Spleen (tissue), 11 donors: Measurements from ENCODE around the gene DTX4. TPM values are rescaled to one million over a fixed set of nuclear protein-coding genes. Genes with fewer than 3 reads are reported as not detected.
A peak's percentile ranks its signal among the peaks of the same experiment; 100 is the strongest.

Source experiments
- DNase-seq: peaks from one replicate; pipeline ENCODE4 v3.0.0-alpha.2; 2020
- H3K27ac ChIP-seq, 8 donors: fragments of 200-600 bp; sonication (generic) in 7 of 8; 1 replicate in 4 of 8; 2 replicates in 4 of 8; pipeline versions ENCODE4 v1.5.0 to v1.8.0; 2016 to 2021; ENCODE audit warnings: inconsistent platforms in 4 of 8, mild to moderate bottlenecking in 4 of 8, moderate library complexity in 1 of 8
- H3K27me3 ChIP-seq, 7 donors: fragments of 200-600 bp; sonication (generic) in 6 of 7; replicated peaks in 1 of 7; 1 replicate in 4 of 7; 2 replicates in 3 of 7; pipeline versions ENCODE4 v1.5.0 to v1.8.0; 2016 to 2021; ENCODE audit warnings: inconsistent platforms in 3 of 7, mild to moderate bottlenecking in 1 of 7
- H3K36me3 ChIP-seq, 6 donors: fragments of 200-600 bp; sonication (generic) in 5 of 6; 1 replicate in 4 of 6; 2 replicates in 2 of 6; pipeline versions ENCODE4 v1.5.0 to v1.8.0; 2016 to 2021; ENCODE audit warnings: inconsistent platforms in 2 of 6
- H3K4me1 ChIP-seq, 6 donors: fragments of 200-600 bp; sonication (generic) in 5 of 6; 1 replicate in 3 of 6; 2 replicates in 3 of 6; pipeline versions ENCODE4 v1.5.0 to v1.8.0; 2016 to 2021; ENCODE audit warnings: inconsistent platforms in 3 of 6
- H3K4me3 ChIP-seq, 8 donors: fragments of 200-600 bp; sonication (generic) in 7 of 8; 1 replicate in 4 of 8; 2 replicates in 4 of 8; pipeline versions ENCODE4 v1.5.0 to v1.8.0; 2016 to 2021; ENCODE audit warnings: inconsistent platforms in 4 of 8, mild to moderate bottlenecking in 4 of 8, moderate library complexity in 2 of 8
- H3K9me3 ChIP-seq, 8 donors: fragments of 200-600 bp; sonication (generic) in 7 of 8; 1 replicate in 4 of 8; 2 replicates in 4 of 8; pipeline versions ENCODE4 v1.5.0 to v1.8.0; 2016 to 2021; ENCODE audit warnings: inconsistent platforms in 4 of 8
- POLR2A ChIP-seq, 3 donors: fragments of 450-650 bp; IDR thresholded peaks; one replicate each; pipeline ENCODE4 v1.5.1; 2017; ENCODE audit warnings: antibody characterized with exemption in 3 of 3, mild to moderate bottlenecking in 1 of 3
- POLR2AphosphoS5 ChIP-seq, 3 donors: sonication (generic); formaldehyde crosslinking; IDR thresholded peaks; one replicate each; pipeline ENCODE4 v1.5.1; 2017; ENCODE audit warnings: antibody characterized with exemption in 3 of 3
- WGBS, 5 donors: extraction: QIAGEN DNeasy Blood & Tissue Kit in 3 of 5; methylation state at CpG; one replicate each; pipeline versions ENCODE4 v1.1.5 to v1.1.7; 2013 to 2018; 5-methylcytosine and 5-hydroxymethylcytosine counted together
- intact Hi-C: fragments of 100-400 bp; cut with DNase I; formaldehyde crosslinking; loops from one replicate; pipeline ENCODE4 v1.15.0; 2023; ENCODE audit warnings: low total_unique reads
- polyA plus RNA-seq, 3 donors: library from polyadenylated mRNA; stranded (reverse); fragments of 200-250 nt; gene quantifications; one replicate each; pipeline ENCODE4 v1.2.1, GENCODE V29; 2013
- total RNA-seq, 7 donors: library from RNA; depleted of rRNA in 3 of 7; stranded (reverse); fragments of >200 nt in 3 of 7; fragmentation: NEBNext Ultra II Directional in 4 of 7; extraction: Animal tissue kit (Norgen Biotek cat#: 25700) in 4 of 7; gene quantifications; one replicate each; pipeline versions ENCODE4 v1.1.0 to v1.2.1, GENCODE V29; 2016 to 2021
- TF ChIP-seq, protein P1 (sequence below), 11 experiments: fragments of 200-600 bp in 7 of 11; fragments of 450-650 bp in 4 of 11; sonication (generic) in 4 of 11; IDR thresholded peaks in 8 of 11; conservative IDR thresholded peaks in 3 of 11; 1 replicate in 7 of 11; 2 replicates in 4 of 11; pipeline versions ENCODE4 v1.4.0 to v1.8.0; 2016 to 2021; ENCODE audit warnings: antibody characterized with exemption in 11 of 11, inconsistent platforms in 4 of 11, mild to moderate bottlenecking in 1 of 11
- donor health status: healthy with polysubstance abuse.
- donor health status: DM: no; HTN: no; CAD: no; lungs with moderate emphysema.
- donor health status: DM: no; HTN: no; CAD: no.
- donor health status: Bipolar disorder and iron deficiency.
- donor health status: healthy.
- donor health status: DM: no; HTN: no; CAD: no.
- donor health status: DM: yes; HTN: yes; CAD: no.

DTX4 gene
- total and polyA plus RNA-seq, 10 donors: 3.9 to 19.1 (median 9.6) TPM

DNA sequence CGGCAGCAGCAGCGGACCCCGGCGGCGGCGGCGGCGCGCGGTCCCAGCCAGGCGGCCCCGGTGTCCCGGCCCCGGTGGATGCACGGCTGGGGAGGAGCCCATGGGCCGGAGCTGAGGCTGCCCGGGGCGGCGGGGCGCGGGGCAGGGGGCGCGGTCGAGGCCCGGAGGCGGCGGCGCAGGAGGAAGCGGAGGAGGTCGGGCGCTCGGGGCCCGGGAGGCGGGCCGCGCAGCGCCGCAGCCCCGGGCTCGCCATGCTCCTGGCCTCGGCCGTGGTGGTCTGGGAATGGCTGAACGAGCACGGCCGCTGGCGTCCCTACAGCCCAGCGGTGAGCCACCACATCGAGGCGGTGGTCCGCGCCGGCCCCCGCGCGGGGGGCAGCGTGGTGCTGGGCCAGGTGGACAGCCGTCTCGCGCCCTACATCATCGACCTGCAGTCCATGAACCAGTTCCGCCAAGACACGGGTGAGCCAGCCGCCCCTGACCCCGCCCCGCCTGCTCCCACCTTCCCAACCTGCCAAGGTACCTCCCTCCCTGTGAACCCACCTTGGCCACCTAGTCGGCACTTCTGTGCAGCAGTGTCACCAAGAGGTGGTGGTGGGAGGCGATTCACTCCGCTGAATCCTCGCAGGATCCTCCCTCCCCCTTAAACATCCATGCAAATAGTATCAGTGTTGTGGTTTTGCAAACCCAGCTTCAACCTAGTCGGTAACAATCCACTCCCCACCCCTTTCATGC lies 580 bp downstream of the DTX4 start:
- intact Hi-C loops: loop anchor here (5.0 kb wide), 3 partner anchors 35 to 260 kb away; no protein-coding TSS in a partner anchor
- peaks cover 0 to 17% (median 0%) of the 10 kb centered on the region in 7 donors for H3K27me3 ChIP-seq
- H3K4me3 ChIP-seq: peak overlapping the region; percentile 52 to 96 (median 86)
- no peaks in the 10 kb centered on the region for H3K36me3 ChIP-seq
- peaks cover 3 to 42% (median 24%) of the 10 kb centered on the region in 6 donors for H3K4me1 ChIP-seq
- 1% methylated on average over 7 to 70 of the region's 70 CpGs for WGBS, 5 donors
- no peaks in the 10 kb centered on the region for H3K9me3 ChIP-seq
- peak overlapping the region in 7 of 8 donors; percentile 69 to 85 (median 78) for H3K27ac ChIP-seq
- peak; percentile 88 for DNase-seq
- TF ChIP-seq POLR2A (IDR thresholded peaks at IDR 0.05) (no peak), POLR2AphosphoS5 (IDR thresholded peaks at IDR 0.05) (peak; percentile 13 to 76 (median 73))

DNA sequence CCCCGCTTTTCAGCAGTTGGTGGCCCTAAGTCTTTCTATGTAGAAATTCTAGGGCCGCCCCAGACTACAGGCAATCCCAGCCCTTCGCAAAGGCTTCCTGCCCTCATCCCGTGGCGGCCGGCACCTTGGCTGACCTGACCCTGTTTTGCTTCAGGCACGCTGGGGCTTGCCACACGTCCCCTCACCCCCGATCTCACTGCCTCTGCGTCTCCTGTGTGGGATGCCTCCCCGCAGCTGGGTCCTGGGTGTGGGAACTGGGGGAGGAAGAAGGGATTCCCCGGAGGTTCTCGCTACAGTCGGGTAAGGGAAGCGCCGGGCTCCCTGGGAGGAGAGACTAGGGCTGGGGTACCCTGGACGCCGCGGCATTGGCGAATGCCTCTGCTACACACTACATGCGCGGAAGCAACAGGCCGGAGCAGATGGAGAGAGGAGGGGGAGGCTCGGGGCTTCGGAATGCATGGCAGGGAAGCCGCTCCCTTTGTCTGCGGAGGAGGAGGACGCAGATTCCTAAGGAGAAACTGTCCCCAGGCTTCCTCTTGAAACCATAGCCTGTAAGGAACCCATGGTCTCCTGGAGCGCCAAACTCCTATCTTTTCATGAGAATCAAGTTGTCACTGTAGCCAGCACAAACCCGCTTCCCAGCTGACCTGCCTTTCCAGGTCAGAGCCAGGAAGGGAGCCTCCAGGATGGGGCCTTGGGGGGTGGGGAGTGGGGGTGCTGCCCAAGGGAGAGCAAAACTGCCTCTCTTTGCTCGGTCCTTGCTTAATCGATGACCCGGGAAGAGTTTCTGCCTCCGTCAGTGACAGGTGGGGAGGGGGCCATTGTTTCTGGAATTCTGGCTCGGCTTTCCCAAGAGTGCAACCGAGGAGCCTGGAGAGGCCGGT lies 1.4 kb downstream of the DTX4 start:
- Histone ChIP-seq H3K4me1 (peaks cover 3 to 42% (median 24%) of the 10 kb centered on the region in 6 donors), H3K27me3 (peaks cover 0 to 17% (median 0%) of the 10 kb centered on the region in 7 donors), H3K9me3 (no peaks in the 10 kb centered on the region), H3K27ac (peak overlapping the region in 7 of 8 donors; percentile 69 to 85 (median 78)), H3K36me3 (peaks cover 0 to 5% (median 0%) of the 10 kb centered on the region in 6 donors), H3K4me3 (peak overlapping the region; percentile 52 to 96 (median 86))
- intact Hi-C loops: loop anchor here (5.0 kb wide), 3 partner anchors 34 to 259 kb away; no protein-coding TSS in a partner anchor
- peak in 2 of 3 donors; percentile 32 to 45 for TF ChIP-seq POLR2AphosphoS5 (IDR thresholded peaks at IDR 0.05)
- TF ChIP-seq POLR2A (IDR thresholded peaks at IDR 0.05): no peak
- peak; percentile 86 for DNase-seq
- WGBS, 5 donors: 12 to 29% (median 14%) methylated on average over 21 to 37 of the region's 37 CpGs

DNA sequence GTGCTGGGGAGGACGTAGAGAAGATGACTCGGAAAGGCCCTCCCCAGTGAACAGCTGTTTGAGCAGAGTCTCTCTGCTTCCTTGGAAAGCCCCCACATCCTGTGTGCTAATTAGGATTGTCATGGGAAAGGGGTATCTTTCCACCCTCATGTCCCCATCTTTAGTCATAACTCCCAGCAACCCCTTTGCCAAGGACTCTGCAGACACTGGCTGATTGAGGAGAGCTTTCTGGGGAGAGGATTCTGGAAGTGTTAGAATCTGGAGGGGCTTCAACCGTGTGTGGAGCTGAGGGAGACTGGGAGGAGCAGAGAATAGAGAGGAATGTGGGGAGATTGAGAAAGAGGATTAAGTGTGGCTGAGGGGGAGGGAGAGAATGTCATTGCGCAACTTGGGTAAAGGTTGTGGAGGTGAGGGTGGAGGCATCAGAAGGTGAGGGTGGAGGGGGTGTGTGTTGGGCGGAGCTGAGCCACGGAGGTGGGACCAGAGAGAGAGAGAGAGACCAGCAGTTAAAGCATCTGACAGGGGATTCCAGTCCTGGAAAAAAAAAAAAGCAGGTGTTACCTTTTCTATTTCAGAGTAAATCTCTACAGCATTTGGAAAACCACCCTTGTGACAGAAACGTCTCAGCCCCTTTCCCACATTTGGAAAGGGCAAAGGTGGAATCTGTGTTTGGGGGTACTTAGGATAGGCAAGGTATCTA lies 2.2 kb downstream of the DTX4 start:
- intact Hi-C loops: loop anchor here (5.0 kb wide), 3 partner anchors 33 to 258 kb away; no protein-coding TSS in a partner anchor
- Histone ChIP-seq H3K27me3 (peaks cover 0 to 17% (median 0%) of the 10 kb centered on the region in 7 donors), H3K4me3 (peak overlapping the region in 7 of 8 donors; percentile 80 to 96 (median 86)), H3K36me3 (peaks cover 0 to 7% (median 0%) of the 10 kb centered on the region in 6 donors), H3K4me1 (peaks cover 3 to 42% (median 24%) of the 10 kb centered on the region in 6 donors), H3K9me3 (peaks cover 0 to 4% (median under 1%) of the 10 kb centered on the region in 8 donors), H3K27ac (peak overlapping the region in 7 of 8 donors; percentile 69 to 85 (median 78))
- TF ChIP-seq, protein P1, sequence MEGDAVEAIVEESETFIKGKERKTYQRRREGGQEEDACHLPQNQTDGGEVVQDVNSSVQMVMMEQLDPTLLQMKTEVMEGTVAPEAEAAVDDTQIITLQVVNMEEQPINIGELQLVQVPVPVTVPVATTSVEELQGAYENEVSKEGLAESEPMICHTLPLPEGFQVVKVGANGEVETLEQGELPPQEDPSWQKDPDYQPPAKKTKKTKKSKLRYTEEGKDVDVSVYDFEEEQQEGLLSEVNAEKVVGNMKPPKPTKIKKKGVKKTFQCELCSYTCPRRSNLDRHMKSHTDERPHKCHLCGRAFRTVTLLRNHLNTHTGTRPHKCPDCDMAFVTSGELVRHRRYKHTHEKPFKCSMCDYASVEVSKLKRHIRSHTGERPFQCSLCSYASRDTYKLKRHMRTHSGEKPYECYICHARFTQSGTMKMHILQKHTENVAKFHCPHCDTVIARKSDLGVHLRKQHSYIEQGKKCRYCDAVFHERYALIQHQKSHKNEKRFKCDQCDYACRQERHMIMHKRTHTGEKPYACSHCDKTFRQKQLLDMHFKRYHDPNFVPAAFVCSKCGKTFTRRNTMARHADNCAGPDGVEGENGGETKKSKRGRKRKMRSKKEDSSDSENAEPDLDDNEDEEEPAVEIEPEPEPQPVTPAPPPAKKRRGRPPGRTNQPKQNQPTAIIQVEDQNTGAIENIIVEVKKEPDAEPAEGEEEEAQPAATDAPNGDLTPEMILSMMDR (IDR thresholded peaks at IDR 0.05 in 8 of 11, conservative IDR thresholded peaks at IDR 0.05 in 3 of 11): no peak
- TF ChIP-seq POLR2A (IDR thresholded peaks at IDR 0.05) (no peak), POLR2AphosphoS5 (IDR thresholded peaks at IDR 0.05) (no peak)
- 45 to 62% (median 51%) methylated on average over 5 to 7 of the region's 7 CpGs for WGBS, 5 donors
- DNase-seq: no peak

DNA sequence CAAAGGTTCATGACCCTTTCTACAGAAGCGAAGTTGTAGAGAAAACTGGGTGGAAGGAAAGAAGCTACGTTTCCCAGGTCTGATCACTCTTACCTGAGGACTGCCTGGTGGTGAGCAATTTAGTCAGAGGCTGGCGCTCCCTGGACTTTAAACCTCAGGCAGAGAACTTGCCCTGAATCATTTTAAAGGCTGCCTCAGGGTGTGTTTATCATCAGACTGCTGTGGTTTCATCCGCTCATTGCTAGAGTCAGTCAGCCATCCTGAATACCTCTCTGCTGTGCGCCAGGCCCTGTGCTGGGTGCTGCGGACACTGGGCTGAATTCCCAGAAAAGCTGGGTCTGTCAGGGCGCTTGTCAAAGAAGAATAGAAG lies 2.7 kb downstream of the DTX4 start:
- 75 to 86% (median 81%) methylated on average over 7 of the region's 7 CpGs for WGBS, 5 donors
- intact Hi-C loops: loop anchor here (5.0 kb wide), 3 partner anchors 33 to 258 kb away; no protein-coding TSS in a partner anchor
- H3K4me1 ChIP-seq: peaks cover 3 to 42% (median 24%) of the 10 kb centered on the region in 6 donors
- TF ChIP-seq POLR2A (IDR thresholded peaks at IDR 0.05) (no peak), POLR2AphosphoS5 (IDR thresholded peaks at IDR 0.05) (no peak)
- TF ChIP-seq, protein P1 (IDR thresholded peaks at IDR 0.05 in 8 of 11, conservative IDR thresholded peaks at IDR 0.05 in 3 of 11): no peak
- H3K27ac ChIP-seq: peak overlapping the region; percentile 38 to 85 (median 74)
- no peak for DNase-seq
- H3K9me3 ChIP-seq: peaks cover 0 to 9% (median 3%) of the 10 kb centered on the region in 8 donors
- no peak overlapping the region for H3K4me3 ChIP-seq
- H3K36me3 ChIP-seq: peaks cover 0 to 7% (median 0%) of the 10 kb centered on the region in 6 donors
- H3K27me3 ChIP-seq: peaks cover 0 to 17% (median 0%) of the 10 kb centered on the region in 7 donors
